GM18868 (cell line): ENCODE data around the gene GRAPL.
"Not testable (repeated sequence)": the region's sequence is repeated elsewhere in the genome, so short reads cannot be mapped to it uniquely, and the experiment has no call there.

ENCODE experiments used
- ATAC-seq: cut with Tn5 transposase; IDR thresholded peaks from one replicate; pipeline ENCODE4 v1.9.1; 2021; ENCODE audit warnings: mild to moderate bottlenecking, moderate library complexity; ENCODE audit not compliant: unreplicated experiment

Gene GRAPL

DNA sequence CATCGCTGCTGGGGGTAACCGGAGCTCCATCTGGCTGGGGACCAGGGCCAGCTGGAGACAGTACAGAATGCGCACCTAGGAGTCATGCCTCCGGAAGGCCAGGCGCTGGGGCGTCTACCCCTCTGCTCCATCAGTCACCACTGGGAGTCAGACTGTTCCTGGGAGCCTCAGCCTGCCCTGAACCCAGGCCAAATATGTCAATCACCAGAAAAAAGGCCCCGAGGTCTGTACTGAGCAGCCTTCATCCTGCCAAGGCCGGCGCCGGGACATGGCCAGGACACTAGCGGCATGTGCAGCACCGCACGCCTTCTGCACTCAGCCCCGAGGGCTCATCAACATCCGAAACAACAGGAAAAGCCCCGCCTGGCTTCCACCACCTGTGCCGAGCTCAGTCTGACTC is 8.7 kb downstream of the GRAPL start:
- not testable (repeated sequence) for ATAC-seq

DNA sequence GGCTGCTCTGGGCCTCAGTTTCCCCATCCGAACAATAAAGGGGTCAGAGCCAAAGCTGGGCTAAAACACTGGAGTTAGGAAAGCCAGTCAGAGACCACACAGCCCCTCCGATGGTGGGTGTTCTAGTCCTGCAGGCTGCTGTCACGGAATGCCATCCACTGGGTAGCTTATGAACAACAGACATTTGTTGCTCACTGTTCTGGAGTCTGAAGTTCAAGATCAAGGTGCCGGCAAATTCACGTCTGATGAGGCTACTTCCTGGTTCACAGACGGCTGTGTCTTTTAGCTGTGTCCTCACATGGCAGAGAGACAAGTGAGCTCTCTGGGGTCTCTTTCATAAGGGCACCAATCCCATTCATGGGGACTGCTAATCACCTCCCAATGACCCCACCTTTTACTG is 9.2 kb downstream of the GRAPL start:
- not testable (repeated sequence) for ATAC-seq

DNA sequence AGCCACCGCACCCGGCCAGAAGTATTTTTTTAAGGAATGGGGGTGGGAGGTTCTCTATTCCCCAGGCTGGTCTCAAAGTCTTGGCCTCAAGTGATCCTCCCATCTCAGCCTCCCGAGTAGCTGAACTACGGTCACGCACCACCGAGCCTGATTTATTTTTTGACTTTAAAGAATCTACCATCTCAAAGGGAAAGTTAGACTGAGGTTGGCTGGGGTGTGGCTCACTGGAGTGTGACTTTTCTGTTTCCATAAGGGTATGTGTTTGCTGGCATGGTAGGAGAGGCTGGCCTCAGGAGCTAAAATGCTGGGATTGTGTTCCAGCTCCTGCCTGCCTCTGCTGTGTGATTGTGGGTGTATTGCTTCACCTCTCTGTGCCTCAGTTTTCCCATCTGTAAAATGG is 10.6 kb downstream of the GRAPL start:
- not testable (repeated sequence) for ATAC-seq

GRCh38 chr17:19141366-19142155 is 14.2 kb downstream of the GRAPL start:
- ATAC-seq = peak; percentile 66

DNA sequence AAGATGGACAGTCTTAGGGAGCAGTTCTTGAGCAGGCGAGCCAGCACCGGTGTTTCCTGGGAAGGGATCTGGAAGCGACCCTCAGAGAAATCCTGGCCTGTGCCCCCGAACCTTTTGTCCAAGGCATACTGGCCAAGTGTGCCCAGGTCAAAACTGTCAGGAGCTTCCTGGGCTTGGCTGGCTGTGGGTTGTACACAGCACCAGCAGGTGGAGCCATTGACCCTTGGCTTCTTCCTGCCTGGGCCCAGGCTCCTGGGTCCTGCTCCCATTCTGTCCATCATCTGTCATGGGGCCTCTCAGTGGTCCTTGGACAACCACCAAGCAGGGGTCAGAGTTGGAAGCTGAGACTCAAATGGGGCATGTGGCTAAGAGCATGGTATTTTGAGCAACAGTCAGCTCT is 15.0 kb downstream of the GRAPL start:
- not testable (repeated sequence) for ATAC-seq

DNA sequence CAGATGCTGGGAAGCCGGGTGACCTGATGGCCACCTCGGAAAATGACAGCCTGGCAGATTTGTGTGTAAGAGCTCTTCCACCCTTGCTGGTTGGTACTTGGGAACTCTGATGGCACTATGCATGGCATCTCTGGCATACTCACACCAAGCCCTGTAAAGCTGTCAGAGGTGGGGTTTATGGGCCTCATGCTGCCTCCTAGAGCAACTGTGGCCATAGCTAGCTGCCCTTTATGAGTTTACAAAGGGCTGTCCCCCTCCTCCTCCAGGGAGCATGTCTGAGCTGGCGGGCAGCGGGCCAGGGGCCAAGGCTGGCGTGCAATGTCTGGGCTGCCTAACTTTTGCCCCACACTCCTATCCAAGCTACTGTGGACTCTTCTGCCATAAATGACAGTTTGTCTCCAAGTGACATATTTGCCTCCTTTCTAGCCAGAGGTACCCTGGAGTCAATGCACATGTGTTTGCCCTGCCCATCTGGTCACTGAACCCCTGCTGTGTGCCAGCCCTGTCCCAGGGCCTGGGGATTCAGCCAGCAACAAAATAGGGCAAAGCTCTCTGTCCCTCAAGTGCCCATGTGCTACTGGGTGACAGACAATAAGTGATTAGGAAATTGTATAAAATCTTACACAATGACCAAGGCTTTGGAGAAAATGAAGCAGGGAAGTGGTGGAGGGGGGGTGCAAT is 15.8 kb downstream of the GRAPL start:
- ATAC-seq = not testable (repeated sequence)

DNA sequence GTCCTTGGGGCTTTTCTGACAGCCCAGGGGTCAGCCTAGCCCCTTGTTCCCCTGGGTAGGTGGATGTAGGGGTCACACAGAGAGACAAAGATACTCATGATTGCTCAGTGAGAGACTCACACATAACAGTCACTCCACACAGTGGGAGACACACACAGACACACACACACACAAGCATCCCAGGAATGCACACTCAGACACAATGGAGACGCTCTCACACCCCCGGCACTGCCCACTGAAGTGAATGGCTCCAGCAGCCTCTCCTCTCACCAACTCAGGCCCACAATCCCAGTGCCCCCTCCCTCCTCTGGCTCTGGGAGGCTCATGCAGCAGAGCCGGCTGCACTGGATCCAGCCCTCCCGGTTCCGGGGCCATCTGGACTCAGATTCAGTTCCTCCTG is 17.0 kb downstream of the GRAPL start:
- ATAC-seq = not testable (repeated sequence)

DNA sequence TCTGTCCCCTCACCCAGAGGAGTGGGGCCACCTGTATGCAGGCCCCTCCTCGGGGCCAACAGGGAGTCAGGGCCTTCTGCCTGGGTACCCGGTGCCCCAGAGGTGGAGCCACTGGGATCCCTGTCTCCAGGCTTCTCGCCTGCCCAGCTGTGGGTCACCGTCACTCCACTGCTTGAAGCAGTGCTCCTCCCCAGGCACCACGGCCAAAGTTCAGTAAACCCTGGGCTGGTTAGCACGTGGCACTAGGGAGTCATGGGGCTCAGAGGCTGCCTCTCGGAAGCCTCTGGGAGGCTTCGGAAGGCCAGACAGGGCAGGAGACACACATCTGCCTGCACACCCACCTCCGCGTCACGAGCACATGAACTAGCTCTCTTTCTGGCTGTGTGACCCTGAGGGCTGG is 18.1 kb downstream of the GRAPL start:
- not testable (repeated sequence) for ATAC-seq

- ATAC-seq = peak; percentile 50
Observed at GRCh38 chr17:19150678-19151615, 23.6 kb downstream of the GRAPL start.

DNA sequence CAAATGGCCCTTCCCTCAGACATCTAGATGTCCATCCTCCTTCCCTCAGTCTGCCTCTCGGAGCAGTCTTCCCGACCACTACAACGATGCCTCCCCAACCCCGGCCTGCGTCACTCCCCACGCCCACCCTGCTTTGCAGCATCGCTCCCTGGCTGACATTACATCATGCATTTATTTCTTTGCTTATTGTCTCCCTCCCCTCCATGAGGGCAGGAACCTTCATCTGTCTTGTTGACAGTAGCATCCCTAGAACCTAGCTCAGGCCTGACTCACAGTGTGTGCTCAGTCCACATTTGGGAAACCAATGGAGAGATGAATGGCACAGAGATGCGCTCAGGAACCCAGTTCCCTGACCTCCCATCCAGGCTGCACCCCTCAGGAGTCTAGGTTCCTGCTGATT is 30.2 kb downstream of the GRAPL start:
- not testable (repeated sequence) for ATAC-seq

DNA sequence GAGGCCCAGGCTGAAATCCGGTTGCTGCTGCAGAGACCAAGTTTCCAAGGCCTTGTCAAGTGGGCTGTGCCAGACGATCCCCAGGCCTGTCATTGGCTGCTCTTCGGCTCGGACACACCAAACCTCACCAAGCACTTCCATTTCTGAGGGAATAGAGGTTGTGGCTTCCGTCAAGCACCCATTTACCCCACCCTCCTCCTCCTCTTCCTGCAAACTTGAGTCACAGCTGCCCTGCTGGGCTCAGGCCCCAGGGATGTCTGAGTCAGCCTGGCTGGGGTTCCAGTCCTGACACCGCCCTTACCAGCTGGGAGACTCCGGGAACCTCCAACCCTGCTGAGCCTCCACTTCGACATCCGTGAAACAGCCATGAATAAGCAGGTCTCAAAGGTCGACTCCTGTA is 31.1 kb downstream of the GRAPL start:
- ATAC-seq = not testable (repeated sequence)

- ATAC-seq = not testable (repeated sequence)
Observed at GRCh38 chr17:19158938-19159337, 31.5 kb downstream of the GRAPL start.

DNA sequence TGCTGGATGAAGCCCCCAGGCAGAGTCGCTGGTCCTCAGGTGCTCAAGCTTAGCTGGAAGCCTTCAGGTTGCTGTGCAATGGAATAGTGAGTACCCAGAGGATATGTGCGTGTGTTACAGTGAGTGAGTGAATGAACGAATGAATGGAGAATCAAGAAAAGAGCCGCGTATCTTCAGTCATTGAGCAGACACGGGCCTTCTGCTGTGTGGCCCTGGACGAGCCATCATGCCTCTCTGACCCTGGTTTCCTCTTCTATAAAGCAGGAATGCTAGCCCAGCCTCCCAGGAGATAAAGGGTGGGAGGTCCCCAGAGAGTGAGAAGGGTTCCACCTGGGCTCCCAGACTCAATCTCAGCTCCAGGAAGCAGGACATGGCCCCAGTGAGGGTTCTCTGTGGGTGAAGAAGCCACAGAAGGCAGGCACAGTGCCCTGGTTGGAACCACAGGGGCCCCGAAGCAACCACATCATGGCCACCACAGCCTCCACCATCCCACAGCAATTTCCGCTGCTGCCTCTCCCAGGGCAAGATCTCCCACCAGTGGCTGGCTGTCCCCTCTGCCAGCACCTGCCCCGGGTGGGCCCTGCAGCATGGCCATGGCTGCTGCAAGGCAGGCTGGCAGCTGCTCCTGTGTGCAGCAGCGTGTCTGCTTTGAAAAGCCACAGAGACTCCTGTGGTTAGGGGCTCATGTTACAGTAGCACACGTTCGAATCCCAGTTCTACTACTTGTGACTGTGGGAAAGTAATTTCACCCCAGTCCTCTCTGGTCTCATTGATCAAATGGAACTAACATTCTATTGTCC is 34.1 kb downstream of the GRAPL start:
- ATAC-seq = not testable (repeated sequence)

- ATAC-seq = not testable (repeated sequence)
Observed at GRCh38 chr17:19162384-19163216, 35.2 kb downstream of the GRAPL start.

- ATAC-seq = not testable (repeated sequence)
Observed at GRCh38 chr17:19174422-19174821, 47.0 kb downstream of the GRAPL start.

GRCh38 chr17:19175410-19175809 is 48.0 kb downstream of the GRAPL start:
- ATAC-seq = not testable (repeated sequence)

GRCh38 chr17:19181040-19181875 is 53.9 kb downstream of the GRAPL start:
- ATAC-seq = peak; percentile 89
